Brain microvascular endothelial cell (primary cell): ENCODE data around the gene ZYG11A.

Experiments
- DNase-seq: peaks from one replicate; pipeline ENCODE4 v3.0.0-alpha.2; 2020
- H3K27ac ChIP-seq: fragments of 250-450 bp; sonication (Bioruptor Pico); 2 replicates; pipeline ENCODE4 v1.5.1; 2020; ENCODE audit warnings: mild to moderate bottlenecking, moderate library complexity
- H3K27me3 ChIP-seq: fragments of 250-450 bp; sonication (Bioruptor Pico); replicated peaks from 2 replicates; pipeline ENCODE4 v1.5.1; 2020; ENCODE audit warnings: mild to moderate bottlenecking
- H3K36me3 ChIP-seq: fragments of 250-450 bp; sonication (Bioruptor Pico); replicated peaks from 2 replicates; pipeline ENCODE4 v1.5.1; 2020; ENCODE audit warnings: mild to moderate bottlenecking
- H3K4me3 ChIP-seq: 2 replicates; pipeline ENCODE4 v1.5.1; 2011; ENCODE audit warnings: low read depth, mild to moderate bottlenecking, control low read depth, low read length, moderate library complexity
- in situ Hi-C: cut with HindIII; loops from 2 replicates; pipeline ENCODE4 v1.10.0; 2017; ENCODE audit warnings: low sequenced_read_pairs, low pct_ligation_motif_present
- TF ChIP-seq, protein P1 (sequence below): IDR thresholded peaks from 2 replicates; pipeline ENCODE4 v1.5.1; 2011; ENCODE audit warnings: low read depth, mild to moderate bottlenecking, moderate library complexity, low read length, control low read depth, inconsistent platforms; ENCODE audit errors: missing control alignments

ZYG11A gene

DNA sequence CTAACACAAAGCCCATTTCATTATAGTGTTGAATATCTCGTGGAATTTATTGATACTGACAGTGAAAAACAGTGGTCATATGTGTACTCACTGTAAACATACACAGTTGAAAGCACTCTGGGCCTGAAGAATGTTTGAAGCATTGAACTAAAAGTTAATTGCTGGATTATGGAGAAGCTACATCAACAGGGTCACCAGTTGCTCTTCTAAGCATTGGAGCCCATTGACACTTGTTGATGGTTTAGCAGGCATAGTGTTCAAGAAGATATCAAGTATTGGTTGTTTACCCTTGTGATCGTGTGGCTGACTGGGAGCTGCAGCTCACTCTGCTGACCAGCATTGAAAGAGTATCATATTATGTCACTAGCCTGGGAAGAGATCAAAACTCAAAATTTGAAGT lies 10.3 kb downstream of the ZYG11A start:
- in situ Hi-C loops = no loop called here
- Histone ChIP-seq H3K4me3 (no peak overlapping the region), H3K27ac (no peak overlapping the region), H3K27me3 (no peaks in the 10 kb centered on the region), H3K36me3 (no peaks in the 10 kb centered on the region)
- TF ChIP-seq, protein P1, sequence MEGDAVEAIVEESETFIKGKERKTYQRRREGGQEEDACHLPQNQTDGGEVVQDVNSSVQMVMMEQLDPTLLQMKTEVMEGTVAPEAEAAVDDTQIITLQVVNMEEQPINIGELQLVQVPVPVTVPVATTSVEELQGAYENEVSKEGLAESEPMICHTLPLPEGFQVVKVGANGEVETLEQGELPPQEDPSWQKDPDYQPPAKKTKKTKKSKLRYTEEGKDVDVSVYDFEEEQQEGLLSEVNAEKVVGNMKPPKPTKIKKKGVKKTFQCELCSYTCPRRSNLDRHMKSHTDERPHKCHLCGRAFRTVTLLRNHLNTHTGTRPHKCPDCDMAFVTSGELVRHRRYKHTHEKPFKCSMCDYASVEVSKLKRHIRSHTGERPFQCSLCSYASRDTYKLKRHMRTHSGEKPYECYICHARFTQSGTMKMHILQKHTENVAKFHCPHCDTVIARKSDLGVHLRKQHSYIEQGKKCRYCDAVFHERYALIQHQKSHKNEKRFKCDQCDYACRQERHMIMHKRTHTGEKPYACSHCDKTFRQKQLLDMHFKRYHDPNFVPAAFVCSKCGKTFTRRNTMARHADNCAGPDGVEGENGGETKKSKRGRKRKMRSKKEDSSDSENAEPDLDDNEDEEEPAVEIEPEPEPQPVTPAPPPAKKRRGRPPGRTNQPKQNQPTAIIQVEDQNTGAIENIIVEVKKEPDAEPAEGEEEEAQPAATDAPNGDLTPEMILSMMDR = no peak
- no peak for DNase-seq

DNA sequence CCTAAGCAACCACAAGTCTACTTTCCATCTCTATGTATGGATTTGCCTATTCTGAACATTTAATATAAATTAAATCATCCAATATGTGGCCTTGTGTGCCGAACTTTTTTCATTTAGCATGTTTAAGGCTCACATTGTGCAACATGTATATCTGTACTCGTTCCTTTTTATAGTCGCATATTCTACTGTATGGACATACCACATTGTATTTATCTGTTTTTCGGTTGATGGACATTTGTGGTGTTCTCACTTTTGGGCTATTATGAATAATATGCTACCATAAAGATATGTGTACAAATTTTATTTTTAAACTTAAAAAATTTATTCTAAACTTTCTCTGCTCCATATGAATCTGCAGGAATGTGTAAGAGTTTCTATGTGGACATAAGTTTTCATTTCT lies 13.0 kb downstream of the ZYG11A start:
- Histone ChIP-seq H3K27ac (no peak overlapping the region), H3K4me3 (no peak overlapping the region), H3K36me3 (no peaks in the 10 kb centered on the region), H3K27me3 (no peaks in the 10 kb centered on the region)
- in situ Hi-C loops = no loop called here
- TF ChIP-seq, protein P1 = no peak
- no peak for DNase-seq

DNA sequence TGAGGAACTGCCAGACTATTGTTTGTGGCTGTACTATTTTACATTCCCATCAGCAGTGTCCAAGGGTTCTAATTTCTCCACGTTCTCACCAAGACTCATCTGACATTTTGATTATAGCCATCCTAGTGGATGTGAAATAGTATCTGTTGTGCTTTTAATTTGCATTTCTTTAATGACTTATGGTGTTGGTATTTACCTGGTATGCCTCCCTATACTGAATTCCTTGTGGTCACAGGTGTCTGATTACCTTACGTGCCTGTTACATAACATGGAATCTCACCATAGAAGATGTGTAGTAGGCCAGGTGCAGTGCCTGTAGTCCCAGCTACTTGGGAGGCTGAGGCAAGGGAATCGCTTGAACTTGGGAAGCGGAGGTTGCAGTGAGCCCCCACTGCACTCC lies 13.5 kb downstream of the ZYG11A start:
- DNase-seq = no peak

DNA sequence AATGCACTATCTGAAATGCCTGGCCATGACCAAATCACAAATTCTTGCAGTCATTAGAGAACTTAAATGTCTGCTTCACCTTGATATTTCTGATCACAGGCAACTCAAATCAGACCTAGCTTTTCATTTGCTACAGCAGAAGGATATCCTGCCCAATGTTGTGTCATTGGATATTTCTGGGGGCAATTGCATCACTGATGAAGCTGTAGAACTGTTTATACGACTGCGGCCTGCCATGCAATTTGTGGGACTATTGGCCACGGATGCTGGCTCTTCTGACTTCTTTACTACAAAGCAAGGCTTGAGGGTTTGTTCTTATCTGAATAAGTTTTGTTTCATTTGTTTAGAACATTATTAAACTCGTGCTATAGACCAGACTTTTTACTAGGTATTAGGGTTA lies 14.9 kb downstream of the ZYG11A start:
- H3K27me3 ChIP-seq = no peaks in the 10 kb centered on the region
- no peak for DNase-seq
- no peak overlapping the region for H3K27ac ChIP-seq
- TF ChIP-seq, protein P1 = no peak
- no peak overlapping the region for H3K4me3 ChIP-seq
- H3K36me3 ChIP-seq = no peaks in the 10 kb centered on the region
- in situ Hi-C loops = no loop called here

More for the DNA sequence above, 13.5 kb downstream of the ZYG11A start:
- TF ChIP-seq, protein P1 = no peak
- no peak overlapping the region for H3K4me3 ChIP-seq
- in situ Hi-C loops = no loop called here
- no peaks in the 10 kb centered on the region for H3K36me3 ChIP-seq
- H3K27me3 ChIP-seq = no peaks in the 10 kb centered on the region
- H3K27ac ChIP-seq = no peak overlapping the region

DNA sequence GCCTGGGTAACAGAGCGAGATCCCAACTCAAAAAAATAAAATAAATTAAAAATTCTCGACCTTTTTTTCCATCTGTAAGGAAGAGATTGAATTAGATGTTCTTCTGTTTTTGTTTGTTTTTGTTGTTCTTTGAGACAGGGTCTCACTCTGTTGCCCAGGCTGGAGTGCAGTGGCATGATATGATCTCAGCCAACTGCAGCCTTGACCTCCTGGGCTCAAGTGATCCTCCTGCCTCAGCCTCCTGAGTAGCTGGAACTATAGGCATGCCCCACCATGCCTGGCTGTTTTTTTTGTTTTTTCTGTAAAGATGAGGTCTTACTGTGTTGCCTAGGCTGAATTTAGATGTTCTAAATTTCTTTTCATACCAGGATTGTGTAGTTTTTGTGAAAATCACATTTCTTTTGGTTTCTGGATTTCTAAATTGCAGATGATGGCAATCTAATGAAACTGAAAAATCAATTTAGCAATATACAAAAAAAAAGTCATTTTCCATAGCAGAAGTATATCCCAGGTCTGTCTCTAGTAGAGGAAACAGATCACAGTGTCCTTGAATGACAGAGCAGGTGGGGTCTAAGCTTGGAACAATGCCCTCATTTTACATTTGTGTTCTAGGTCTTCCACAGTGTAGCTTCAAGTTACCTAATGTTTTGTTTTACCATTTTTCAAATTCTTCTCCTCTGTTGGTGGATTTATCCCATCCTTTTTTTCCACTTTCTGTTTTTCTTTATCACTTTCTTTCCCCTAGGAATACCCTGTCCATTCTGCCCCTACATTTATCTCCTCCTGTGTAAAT lies 20.3 kb downstream of the ZYG11A start:
- DNase-seq = no peak
- TF ChIP-seq, protein P1 = no peak
- no peaks in the 10 kb centered on the region for H3K36me3 ChIP-seq

More for the DNA sequence above, 20.3 kb downstream of the ZYG11A start:
- H3K4me3 ChIP-seq = no peak overlapping the region
- in situ Hi-C loops = no loop called here
- H3K27me3 ChIP-seq = no peaks in the 10 kb centered on the region
- H3K27ac ChIP-seq = no peak overlapping the region
